ENCODE measurements around the gene GK2.

Gene GK2

GRCh38 chr4:79390890-79391289, 17.1 kb downstream of the GK2 start:
- DNase-seq (ENCODE audit: extremely low read depth in 1 of 2, low read depth in 1 of 2), result no peak

DNA sequence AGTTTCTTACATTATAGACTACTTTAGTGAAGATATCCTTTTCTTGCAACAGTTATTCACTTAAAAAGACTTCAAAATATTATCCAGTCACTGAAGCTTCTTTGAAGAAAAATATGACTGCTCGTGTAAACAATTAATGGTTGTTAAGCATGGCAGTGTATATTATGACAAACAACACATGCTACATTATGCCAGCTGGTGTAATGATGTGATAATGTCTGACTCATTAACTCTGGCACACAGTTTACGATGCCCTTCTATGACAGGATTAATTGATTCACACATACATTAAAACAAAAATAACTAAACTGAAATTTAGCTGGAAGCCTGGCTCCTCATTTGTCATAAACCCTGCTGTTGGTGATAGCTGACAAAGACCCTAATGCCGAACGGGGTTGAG, 22.4 kb downstream of the GK2 start:
- DNase-seq (ENCODE audit: extremely low read depth in 1 of 2, low read depth in 1 of 2), result no peak

DNA sequence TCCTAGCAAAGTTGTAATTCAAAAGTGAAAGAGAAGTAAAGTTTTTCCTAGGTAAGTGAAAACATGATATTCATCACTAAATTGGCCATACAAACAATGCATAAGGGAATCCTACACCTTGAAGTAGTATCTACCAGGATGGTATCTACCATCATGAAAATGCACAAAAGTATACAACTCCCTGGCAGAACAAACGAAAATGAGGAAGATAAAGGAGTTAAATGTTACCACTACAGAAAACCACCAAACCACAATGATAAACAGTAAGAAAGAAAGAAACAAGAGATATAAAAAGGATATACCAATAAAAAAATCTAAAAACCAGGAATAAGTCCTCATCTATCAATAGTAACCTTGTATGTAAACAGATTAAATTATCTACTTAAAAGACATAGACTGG, 26.9 kb downstream of the GK2 start:
- no peak for DNase-seq (ENCODE audit: extremely low read depth in 1 of 2, low read depth in 1 of 2)

DNA sequence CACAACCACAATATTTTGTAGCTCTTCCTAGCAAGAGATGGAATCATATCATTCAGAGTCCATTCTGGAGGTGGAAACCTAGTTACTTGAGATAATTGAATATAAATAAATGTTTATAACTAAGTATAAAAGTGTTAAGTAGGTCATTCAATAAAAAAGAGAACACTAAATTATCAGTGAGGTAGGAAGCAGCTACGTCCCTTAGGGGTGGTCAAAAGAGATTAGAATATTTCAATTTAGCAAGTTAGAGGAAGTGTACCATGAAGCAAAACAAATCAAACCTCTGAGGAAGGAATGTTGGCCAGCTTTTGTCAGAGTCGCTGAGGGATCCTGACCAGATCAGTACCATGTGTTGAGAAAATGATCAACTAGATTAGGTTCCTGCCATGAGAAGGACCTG, 38.0 kb downstream of the GK2 start:
- DNase-seq (ENCODE audit: extremely low read depth in 1 of 2, low read depth in 1 of 2), result no peak

GRCh38 chr4:79367096-79367495, 40.9 kb downstream of the GK2 start:
- DNase-seq (ENCODE audit: extremely low read depth in 1 of 2, low read depth in 1 of 2), result no peak

DNA sequence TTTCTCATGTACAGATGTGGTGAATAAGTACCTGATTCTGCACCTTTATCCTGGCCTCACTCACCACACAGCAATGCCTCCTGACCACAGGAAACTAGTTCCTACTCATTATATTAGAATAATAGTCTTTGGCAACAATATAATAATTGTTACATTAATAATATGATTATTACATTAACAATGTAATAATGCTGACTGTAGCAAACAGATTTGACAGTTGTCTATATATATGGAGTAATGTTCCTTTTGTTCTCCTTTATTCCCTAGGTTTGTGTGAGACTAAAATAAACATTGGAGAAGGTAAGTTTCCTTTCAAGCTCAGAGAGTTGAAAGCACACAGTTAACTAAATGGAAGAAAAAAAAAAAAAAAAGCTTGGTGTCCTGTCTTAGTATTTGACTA, 41.6 kb downstream of the GK2 start:
- DNase-seq (ENCODE audit: extremely low read depth in 1 of 2, low read depth in 1 of 2), result no peak

- no peak for DNase-seq (ENCODE audit: extremely low read depth in 1 of 2, low read depth in 1 of 2)
Measured at GRCh38 chr4:79364061-79364460, 44.0 kb downstream of the GK2 start.

- no peak for DNase-seq (ENCODE audit: extremely low read depth in 1 of 2, low read depth in 1 of 2)
Measured at GRCh38 chr4:79362626-79363025, 45.4 kb downstream of the GK2 start.

GRCh38 chr4:79360006-79360405, 48.0 kb downstream of the GK2 start:
- no peak for DNase-seq (ENCODE audit: extremely low read depth in 1 of 2, low read depth in 1 of 2)

- DNase-seq (ENCODE audit: extremely low read depth in 1 of 2, low read depth in 1 of 2), result no peak
Measured at GRCh38 chr4:79358438-79358837, 49.6 kb downstream of the GK2 start.

GRCh38 chr4:79357365-79357764, 50.7 kb downstream of the GK2 start:
- no peak for DNase-seq (ENCODE audit: extremely low read depth in 1 of 2, low read depth in 1 of 2)

Data from stimulated activated CD8-positive, alpha-beta memory T cell treated with anti-CD3 and anti-CD28 coated beads, Interleukin-7, amount 100 ng/mL, for 48 hours (primary cell).